Heart left ventricle (tissue), 16 donors: ENCODE data around the gene SREK1. TPM values are rescaled to one million over a fixed set of nuclear protein-coding genes. Genes with fewer than 3 reads are reported as not detected.

Experiments
- ATAC-seq, 4 donors: fragments of 200-7000 bp; cut with Tn5 transposase; one replicate each; pipeline ENCODE4 v1.9.1; 2020 to 2022; ENCODE audit warnings: moderate library complexity in 4 of 4, mild to moderate bottlenecking in 3 of 4, moderate number of reproducible peaks in 1 of 4
- DNase-seq, 5 donors: peaks; one replicate each; pipeline ENCODE4 v3.0.0-alpha.2; 2020
- H3K27ac ChIP-seq, 12 donors: fragments of 200-600 bp; sonication (generic) in 4 of 12; one replicate each; pipeline versions ENCODE4 v1.5.0 to v1.8.0; 2016 to 2022; ENCODE audit warnings: mild to moderate bottlenecking in 2 of 12
- H3K27me3 ChIP-seq, 9 donors: fragments of 200-600 bp; sonication (generic) in 2 of 9; one replicate each; pipeline versions ENCODE4 v1.5.1 to v1.8.0; 2016 to 2022; ENCODE audit warnings: mild to moderate bottlenecking in 3 of 9
- H3K36me3 ChIP-seq, 9 donors: fragments of 200-600 bp; sonication (generic) in 2 of 9; one replicate each; pipeline versions ENCODE4 v1.5.0 to v1.8.0; 2018 to 2022; ENCODE audit warnings: mild to moderate bottlenecking in 2 of 9
- H3K4me1 ChIP-seq, 12 donors: fragments of 200-600 bp; sonication (generic) in 4 of 12; one replicate each; pipeline versions ENCODE4 v1.5.0 to v1.8.0; 2016 to 2022; ENCODE audit warnings: mild to moderate bottlenecking in 3 of 12
- H3K4me3 ChIP-seq, 12 donors: fragments of 200-600 bp; sonication (generic) in 4 of 12; one replicate each; pipeline versions ENCODE4 v1.5.0 to v1.8.0; 2017 to 2022; ENCODE audit warnings: mild to moderate bottlenecking in 9 of 12, moderate library complexity in 4 of 12
- H3K9me3 ChIP-seq, 12 donors: fragments of 200-600 bp; sonication (generic) in 4 of 12; one replicate each; pipeline versions ENCODE4 v1.5.0 to v1.8.0; 2016 to 2022; ENCODE audit warnings: mild to moderate bottlenecking in 1 of 12
- CTCF ChIP-seq, 12 donors: fragments of 200-600 bp; sonication (generic) in 4 of 12; IDR thresholded peaks; one replicate each; pipeline versions ENCODE4 v1.5.0 to v1.8.0; 2018 to 2022; ENCODE audit warnings: antibody characterized with exemption in 12 of 12, mild to moderate bottlenecking in 5 of 12
- POLR2A ChIP-seq, 2 donors: fragments of 450-650 bp; IDR thresholded peaks; one replicate each; pipeline ENCODE4 v1.6.1; 2017; ENCODE audit warnings: antibody characterized with exemption in 2 of 2, mild to moderate bottlenecking in 2 of 2, moderate library complexity in 2 of 2
- WGBS, 4 donors: extraction: QIAGEN DNeasy Blood & Tissue Kit in 2 of 4; methylation state at CpG; one replicate each; pipeline versions ENCODE4 v1.1.5 to v1.1.7; 2013 to 2018; 5-methylcytosine and 5-hydroxymethylcytosine counted together
- intact Hi-C, 10 donors: fragments of 100-400 bp; cut with DNase I; formaldehyde crosslinking; loops; one replicate each; pipeline versions ENCODE4 v1.11.1 to v1.14.2; 2022
- polyA plus RNA-seq, 2 donors: library from polyadenylated mRNA; stranded (reverse); fragments of 200-250 nt; gene quantifications; one replicate each; pipeline ENCODE4 v1.2.3, GENCODE V29; 2013
- total RNA-seq, 9 donors: library from RNA; depleted of rRNA in 2 of 9; stranded (reverse); fragments of >200 nt in 2 of 9; fragmentation: NEBNext Ultra II Directional in 3 of 9; extraction: Animal tissue kit (Norgen Biotek cat#: 25700) in 3 of 9; gene quantifications; one replicate each; pipeline versions ENCODE4 v1.1.0 to v1.2.4, GENCODE V29; 2016 to 2023
- donor health status: ischemic (EF 13 %, LVEDD 7.1; RV severe dilation, severe dysfunction).
- donor health status: healthy with polysubstance abuse.
- donor health status: DM: no; HTN: yes; CAD: no.
- donor health status: DM: no; HTN: no; CAD: no.
- donor health status: ischemic (EF 25% LVEDD 6.9; RV normal size, moderate dysfunction).
- donor health status: ischemic (EF 25% LVEDD 5.7; RV mildly dilated, moderate dysfunction).
- donor health status: healthy.
- donor health status: DM: yes; HTN: yes; CAD: no.
- donor health status: ischemic (EF 35%, LVEDD 5.7; RV mildly dilated, moderate dysfunction).
- donor health status: nonischemic (EF 11% LVEDD 7.7; RV severe dilation, severe dysfunction).
- donor health status: DM: yes; HTN: yes; CAD: no.
- donor health status: PGD.
- donor health status: ischemic (EF 29% LVEDD 5.4; RV normal size, mild dysfunction).
- donor health status: nonischemic (EF 23%, LVEDD 6.1; RV moderate dilation, normal function).

The SREK1 gene
- total and polyA plus RNA-seq, 11 donors = 13.5 to 34.2 (median 28.0) TPM

DNA sequence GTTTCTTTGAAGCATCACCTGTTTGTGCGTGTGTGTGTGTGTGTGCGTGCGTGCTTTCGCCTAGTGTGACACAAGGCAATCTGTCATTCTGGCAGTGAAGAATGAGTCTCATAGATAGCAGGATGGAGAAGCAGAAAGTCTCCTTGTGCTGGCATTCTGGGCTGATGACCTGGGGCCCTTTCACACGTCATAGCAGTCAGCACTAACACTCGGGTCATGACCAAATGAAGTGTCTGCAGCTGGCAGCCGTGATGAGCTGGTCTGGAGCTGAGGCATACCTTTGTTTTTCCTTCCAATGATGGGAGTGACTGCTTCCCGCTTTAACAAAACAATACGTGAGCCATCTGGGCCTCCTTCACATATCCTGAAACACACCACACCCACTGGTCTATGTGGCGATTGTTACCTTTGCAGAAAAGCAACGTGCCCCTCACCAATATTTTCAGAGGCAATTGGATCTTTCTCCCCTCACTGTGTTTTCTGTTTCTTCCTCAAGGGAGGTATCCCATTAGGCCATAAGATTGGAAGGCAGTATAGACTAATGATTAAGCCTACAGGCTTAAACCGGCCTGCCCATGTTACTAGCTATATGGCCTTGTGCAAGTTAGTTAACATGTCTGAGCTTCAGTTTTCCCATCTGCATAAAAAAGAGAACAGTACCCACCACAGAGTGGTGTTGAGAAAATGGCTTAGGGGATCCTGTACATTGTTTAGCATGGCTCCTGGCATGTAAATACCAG lies 88.8 kb downstream of the SREK1 start:
- H3K4me1 ChIP-seq = no peaks in the 10 kb centered on the region
- 63 to 76% (median 72%) methylated on average over 12 of the region's 12 CpGs for WGBS, 4 donors
- no peak overlapping the region for H3K4me3 ChIP-seq
- ATAC-seq (no peak), DNase-seq (no peak)
- H3K27me3 ChIP-seq = peaks cover 0 to 6% (median 0%) of the 10 kb centered on the region in 9 donors
- H3K9me3 ChIP-seq = peaks cover 0 to 4% (median 0%) of the 10 kb centered on the region in 12 donors
- H3K27ac ChIP-seq = no peak overlapping the region
- intact Hi-C loops = no loop called here
- no peak for TF ChIP-seq CTCF (IDR thresholded peaks at IDR 0.05)
- no peak for TF ChIP-seq POLR2A (IDR thresholded peaks at IDR 0.05)
- H3K36me3 ChIP-seq = no peaks in the 10 kb centered on the region

Other genes starting within 250 kb of the SREK1 start
- gene ERBIN, start 217.7 kb upstream of the SREK1 start, total RNA-seq = 10 to 100 TPM; 28.4 to 59.1 (median 41.3) TPM
- 10 to 100 TPM in 1 of 2 donors, 1 to 10 TPM in 1; 6.7 to 17.7 TPM for gene ERBIN, start 217.7 kb upstream of the SREK1 start, polyA plus RNA-seq